HG03097 (cell line): ENCODE results near the gene ADGRG1.

Source experiments
- ATAC-seq: cut with Tn5 transposase; IDR thresholded peaks from one replicate; pipeline ENCODE4 v1.9.1; 2021; ENCODE audit not compliant: unreplicated experiment, low FRiP score

ADGRG1 gene

DNA sequence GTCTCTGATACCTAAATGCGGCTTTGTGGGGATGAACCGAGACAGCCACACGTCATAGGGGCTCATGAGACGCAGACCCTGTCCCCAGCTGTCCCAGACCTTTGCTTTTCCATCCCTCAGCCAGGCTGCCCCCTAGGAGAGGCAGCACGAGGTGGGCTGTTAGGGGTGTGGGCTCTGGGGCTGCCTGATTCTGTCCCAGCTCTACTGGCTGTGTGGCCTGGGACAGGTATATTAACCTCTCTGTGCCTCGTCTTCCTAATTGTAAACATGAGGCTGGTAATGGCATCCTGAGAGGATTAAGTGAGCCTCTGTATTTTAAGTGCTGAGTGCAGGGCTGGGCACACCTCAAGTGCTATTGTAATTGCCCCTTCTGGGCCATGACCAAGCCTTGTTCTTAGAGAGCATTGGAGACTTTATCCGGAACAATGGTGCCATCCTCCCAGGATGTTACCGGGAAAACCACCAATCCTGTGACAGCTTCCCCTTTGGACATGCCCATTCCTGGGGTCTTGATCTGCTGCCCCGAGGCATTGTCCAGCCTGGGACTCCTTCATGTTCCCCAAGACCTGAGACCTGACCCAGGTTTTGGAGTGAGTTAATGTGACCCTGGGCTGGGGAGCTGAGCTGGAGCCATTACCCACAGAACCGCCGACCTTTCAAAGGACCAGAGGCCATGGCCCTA lies 5.1 kb downstream of the ADGRG1 start:
- ATAC-seq: no peak

DNA sequence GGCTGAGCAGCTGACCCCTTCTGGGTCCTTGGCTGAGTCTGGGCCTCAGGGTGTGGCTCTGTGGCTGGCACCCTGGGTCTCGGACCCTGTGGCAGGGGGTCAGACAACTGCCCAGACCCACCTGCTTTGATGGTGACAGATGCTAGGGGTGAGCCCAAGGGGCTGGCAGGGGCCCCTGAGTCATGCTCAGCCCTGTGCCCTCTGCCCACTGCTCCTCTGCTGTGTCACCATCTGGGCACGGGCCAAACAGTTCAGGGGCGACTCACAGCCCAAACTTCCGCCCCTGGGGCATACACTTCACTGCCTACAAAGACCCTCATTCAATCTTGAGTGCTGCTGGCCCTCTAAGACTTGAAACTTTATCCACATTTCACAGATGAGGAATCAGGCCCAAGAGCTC lies 5.7 kb downstream of the ADGRG1 start:
- no peak for ATAC-seq

DNA sequence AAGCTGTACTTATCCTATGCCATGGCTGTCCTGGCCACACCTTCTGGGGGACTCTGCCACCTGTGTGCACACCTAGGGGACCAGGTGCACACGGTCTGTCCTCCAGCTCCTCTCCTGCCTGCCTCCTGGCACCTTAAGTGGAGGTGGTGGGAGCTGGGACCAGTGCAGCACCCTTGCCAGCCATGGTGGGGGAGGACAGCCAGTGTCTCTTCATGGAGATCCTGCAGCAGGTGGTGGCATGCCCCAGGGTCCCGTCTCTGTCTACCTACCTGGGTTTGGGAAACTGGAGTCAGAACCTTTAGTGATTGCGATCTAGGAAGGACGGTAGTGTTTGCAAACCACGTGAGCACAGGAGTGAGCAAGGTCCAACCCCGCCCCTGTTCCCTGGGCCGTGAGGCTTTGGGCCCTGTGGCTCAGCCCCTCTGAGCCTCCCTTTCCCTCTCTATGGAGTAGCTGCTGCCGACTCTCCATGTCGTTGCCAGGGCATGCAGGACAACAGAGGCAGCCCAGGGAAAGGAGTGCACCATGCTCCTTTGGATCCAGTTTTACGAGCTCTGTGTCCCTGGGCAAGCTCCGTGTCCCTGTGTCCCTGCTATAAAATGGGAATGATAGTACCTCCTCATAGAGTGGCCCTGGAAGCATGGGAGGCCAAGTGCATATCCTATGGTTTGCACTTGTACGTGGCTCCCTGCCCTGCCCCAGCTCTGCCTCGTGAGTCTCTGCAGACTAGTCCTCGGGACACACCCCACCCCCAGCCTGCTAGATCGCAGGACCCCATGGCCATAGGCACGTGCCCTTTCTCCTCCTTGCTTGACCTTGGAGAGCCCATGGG lies 7.1 kb downstream of the ADGRG1 start:
- no peak for ATAC-seq

DNA sequence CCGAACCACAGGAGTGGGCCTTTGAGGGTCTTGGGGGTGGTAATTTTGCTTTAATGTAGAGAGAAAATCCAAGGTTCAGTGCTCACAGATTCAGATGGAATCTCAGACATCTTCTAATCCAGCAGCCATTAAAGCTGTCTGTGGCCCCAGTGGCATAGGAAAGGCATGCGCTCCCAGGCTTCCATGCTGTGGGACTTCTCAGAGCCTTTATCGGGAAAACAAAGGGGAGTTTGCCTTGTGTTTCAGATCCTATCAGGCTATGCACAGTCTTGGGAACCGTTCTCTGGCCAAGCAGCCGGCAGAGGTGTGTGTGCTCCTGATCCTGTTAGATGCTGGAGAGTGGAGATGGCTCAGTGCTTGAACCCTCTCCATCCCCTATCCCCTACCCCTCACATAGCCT lies 7.8 kb downstream of the ADGRG1 start:
- no peak for ATAC-seq

DNA sequence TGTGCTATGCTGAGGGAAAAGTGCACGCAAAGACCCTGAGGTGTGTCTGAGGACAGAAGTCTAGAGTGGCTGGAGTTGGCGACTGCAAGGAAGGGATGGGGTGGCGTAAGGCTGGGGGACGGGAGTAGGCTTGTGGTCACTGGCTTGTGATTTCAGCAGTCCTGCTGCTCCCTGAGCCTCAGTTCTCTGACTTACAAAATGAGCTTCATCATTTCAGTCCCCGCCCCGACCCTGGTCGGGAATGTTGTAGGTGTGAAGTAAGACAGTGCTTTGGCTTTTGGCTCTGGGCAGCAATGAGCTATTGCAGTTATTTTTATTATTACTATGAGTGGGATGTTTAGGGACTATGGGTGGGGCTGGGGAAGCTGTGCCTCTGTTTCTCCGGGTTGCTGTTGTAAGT lies 8.6 kb downstream of the ADGRG1 start:
- no peak for ATAC-seq

DNA sequence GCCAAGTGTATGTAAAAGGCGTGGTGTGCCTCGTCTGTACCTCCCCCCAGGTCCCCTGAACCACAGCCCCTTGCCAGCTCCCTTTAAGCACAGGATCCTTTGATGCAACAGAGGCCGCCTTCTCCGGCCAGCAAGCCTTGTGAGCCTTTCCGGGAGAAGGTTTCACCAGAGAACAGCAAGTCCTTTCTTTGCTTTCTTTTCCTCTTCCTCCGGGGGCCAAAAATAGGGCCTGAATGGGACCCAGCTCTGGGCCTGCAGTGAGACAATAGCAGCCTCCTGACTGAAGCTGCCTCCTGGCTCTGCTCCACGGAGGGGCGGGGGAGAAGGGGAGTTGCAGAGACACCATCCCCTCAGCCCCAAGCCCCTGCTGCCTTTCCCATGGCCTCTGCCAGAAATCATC lies 9.0 kb downstream of the ADGRG1 start:
- no peak for ATAC-seq

DNA sequence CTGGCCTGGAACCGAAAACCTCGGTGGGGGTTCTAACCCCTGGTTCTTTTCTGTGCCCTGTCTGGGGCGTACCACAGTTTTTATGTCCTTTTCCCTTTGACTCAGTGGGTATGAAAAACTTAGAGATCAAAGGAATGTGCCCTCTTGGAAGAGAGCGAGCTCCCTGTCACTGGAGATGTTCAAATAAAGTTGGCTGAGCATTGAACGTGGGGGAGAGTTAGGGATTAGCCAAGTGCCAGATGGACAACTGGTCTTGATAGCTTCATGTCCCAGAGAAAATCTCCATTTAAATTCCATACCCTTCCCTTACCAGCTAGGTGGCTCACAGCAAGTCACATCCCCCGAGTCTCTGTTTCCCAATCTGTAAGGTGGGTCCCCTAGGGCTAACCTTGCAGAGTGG lies 9.5 kb downstream of the ADGRG1 start:
- ATAC-seq: no peak

DNA sequence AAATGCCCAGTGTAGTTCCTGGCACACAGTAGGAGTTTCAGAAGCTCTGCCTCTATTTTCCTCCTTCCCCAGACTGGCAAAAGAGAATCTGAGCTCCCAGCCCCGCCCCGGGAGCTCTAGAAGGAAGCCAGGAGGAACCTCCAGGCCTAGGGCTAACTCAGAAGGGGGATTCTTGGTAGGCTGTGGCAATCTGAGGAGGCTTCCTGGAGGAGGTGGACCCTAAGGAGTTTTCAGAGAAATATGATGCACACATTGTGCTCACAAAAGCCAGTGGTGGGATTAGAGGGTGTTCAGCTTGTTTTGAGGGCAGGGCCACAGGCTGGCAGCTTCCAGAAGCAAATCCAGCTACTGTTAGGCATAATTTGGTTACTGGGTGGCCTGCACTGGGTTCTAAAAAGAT lies 10.0 kb downstream of the ADGRG1 start:
- ATAC-seq: no peak

DNA sequence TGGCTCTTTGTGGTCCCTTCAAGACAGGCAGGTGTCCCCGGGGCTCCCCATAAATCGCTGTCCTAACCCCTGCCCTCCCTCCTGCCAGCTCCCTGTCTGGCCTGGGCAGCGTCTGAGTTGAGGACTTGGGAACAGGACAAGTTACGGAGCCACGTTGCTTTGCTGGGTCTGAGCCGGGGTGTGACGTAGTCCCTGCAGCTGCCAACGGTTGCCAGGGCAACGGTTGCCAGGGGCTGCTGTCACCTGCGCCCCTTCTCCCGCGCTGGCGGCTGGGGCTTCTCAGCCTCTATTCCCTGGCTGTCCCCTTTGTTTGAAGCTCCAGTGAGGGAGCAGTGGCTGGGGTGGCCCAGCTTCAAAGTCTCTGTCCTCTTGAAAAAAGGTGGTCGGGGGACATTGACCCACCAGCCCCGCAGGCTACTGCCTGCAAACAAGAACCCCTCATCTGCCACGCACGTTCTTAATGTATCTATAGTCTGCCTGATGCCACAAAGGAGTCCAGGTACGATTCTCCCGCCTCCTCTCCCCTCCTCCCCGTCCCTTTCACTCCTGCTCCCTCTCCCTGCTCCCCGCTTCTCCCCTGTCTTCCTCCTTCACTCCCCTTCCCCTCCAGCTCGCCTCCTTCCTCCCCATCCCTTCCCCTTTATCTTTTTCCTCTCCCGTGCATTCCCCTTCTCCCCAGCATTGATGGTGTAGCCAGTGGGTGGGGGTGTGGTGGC lies 10.9 kb downstream of the ADGRG1 start:
- no peak for ATAC-seq

DNA sequence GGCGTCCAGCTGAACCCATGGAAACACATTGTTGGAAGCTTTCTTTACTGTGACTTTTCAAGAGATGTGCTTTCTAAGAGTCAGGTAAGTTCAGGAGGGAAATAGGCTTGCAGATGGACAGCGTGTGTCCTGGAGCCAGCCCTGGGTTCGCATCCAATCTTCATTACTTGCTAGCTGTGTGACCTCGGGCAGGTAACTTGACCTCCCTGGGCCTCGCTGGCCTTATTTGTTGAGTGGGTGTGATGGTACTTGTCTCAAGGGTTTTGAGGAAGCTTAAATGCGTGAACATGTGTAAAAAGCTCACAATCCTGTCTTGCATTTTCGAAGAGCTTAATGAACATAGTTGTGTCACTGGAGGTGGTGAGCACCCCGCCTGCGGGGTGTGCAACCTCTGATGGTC lies 11.8 kb downstream of the ADGRG1 start:
- ATAC-seq: no peak

DNA sequence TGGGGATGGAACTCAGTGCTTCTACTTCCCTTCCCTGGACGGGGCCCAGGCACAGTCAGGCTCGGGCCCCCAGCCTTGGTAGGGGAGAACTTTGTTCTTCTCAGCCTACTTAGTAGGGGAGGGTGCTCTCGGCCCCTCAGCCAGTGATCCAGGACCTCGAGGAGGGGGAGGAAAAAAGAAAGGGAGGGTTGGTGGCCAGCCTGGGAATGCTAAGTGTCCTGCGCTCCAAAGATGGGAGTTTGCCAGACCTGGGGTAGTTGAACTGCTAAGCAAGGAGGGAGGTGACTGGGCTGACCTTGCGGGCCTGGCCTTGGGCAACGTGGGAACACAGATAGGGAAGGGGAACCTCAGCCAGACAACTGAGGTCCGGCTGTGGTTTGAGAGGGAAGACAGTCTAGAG lies 12.2 kb downstream of the ADGRG1 start:
- ATAC-seq: no peak

DNA sequence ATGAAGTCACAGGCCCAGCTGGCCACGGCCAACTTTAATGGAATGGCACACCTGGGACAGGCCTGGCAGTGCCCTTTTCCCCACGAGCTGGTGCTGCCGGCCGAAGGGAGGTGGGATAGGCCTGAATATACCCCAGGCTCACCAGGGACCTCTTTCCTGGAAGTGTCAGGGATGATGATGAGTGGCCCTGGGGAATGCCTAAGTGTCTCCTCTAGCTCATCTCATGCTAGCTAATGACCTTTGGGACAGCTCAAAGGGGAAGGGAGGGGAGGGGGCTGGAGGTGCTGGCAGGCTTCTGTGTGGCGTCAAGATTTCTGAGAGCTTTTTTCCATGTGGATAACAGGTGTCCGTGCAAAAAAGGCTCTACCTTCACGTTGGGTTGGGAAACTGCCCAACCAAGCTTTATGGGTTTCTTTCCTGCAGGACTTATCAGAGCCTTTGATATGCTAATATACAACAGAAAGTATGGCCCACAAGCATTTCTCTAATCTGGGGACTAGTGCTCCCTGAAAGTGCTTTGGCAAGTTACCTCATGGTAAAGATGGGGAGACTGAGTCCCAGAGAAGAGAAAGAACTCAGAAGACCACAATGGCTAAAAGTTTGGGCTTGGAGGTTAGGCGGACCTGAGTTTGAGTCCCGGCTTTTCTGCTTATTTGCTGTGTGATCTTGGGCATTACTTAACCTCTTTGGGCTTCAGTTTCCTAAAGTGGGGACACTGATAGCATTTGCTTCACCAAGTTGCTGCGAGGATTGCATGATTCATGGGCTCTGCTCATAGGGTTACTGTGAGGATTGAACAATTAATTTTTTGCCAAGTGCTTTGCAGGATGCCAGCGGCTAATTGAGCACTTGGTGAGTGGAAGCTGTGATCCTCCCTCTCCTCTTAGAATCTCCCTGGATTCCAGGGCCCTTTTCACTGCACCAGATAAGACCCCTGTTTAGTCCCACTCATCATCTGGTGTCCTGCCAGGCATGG lies 14.0 kb downstream of the ADGRG1 start:
- no peak for ATAC-seq

DNA sequence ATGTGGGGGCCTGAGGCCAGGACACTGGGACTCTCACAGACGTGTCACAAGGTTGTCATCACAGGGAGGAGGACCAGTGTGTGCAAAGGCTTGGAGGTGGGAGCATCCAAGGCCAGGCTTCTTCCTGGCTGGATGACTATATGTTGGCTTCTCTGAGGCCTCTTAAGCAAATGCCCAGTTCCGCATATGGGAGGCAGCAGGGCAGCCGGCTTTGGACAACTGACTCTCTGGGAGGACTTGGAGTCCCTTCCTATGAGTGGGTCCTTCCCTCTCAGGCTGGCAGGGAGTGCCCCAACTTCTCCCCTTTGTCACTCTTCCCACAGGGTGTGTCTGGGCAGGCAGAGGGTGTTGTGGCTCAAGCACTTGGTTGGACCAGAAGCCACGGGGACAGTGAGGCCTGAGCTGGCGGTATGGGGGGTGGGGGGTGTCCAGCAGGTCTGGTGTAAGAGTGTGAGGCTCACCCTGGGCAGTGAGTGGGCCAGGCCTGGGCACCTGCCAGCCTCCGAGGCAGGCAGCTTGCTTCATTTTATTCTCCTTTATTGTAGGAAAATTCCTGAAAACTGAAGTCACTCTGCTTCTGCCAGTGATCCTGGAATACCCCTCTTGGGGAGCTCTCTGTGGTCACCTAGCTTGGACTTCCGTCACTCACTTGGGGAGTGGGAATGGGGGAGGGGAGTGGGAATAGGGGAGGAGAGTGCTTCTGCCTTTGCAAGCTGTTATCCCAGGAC lies 14.9 kb downstream of the ADGRG1 start:
- no peak for ATAC-seq

DNA sequence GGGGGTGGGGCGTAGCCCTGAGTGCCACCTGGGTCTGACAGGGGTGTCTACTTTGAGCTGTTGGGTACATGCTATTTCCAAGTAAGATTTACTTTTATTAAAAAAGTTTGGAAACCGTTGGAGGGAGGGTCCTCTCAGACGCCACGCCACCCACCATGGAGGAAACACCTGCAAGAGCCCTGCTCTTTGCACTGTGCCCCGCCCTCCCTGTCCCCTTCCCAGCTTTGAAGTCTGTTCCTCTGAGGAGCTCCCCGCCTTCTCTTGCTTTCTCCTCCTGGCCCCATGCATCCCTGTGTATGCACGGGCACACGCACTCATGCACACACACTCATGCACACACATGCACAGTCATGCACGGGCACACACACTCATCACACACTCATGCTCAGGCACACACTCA lies 15.5 kb downstream of the ADGRG1 start:
- ATAC-seq: no peak

DNA sequence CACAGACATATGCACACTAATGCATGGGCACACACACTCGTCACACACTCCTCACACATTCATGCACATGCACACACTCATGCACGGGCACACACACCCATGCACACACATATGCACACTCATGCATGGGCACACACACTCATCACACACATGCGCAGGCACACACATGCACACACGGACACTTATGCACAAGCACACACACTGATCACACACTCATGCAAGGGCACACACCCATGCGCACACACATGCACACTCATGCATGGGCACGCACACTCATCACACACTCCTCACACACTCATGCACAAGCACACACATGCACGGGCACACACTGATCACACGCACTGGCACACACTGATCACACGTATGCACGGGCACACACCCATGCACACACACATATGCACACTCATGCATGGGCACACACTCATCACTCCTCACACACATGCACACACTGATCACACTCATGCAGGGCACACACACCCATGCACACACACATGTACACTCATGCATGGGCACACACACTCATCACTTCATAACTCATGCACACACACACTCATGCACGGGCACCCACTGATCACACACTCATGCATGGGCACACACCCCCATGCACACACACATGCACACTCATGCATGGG lies 16.1 kb downstream of the ADGRG1 start:
- no peak for ATAC-seq

DNA sequence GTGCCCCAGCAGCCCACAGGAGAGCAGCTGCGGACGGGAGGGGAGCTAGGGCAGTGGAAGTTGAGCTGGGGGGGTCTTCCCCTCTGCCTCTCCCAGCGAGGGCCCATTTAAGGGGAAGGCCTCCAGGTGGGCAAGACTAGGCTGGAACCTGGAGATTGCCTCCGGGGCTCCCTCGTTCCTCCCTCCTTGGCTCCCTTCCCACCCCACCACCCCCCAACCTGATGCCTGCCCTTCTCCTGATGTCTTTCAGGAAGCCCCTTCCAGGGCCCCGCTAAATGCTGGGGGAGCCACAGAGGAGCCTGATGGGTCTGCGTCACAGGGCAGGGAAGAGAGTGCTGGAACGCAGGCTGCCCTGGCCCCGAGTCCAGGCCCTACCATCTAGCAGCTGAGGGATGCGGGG lies 16.7 kb downstream of the ADGRG1 start:
- no peak for ATAC-seq

DNA sequence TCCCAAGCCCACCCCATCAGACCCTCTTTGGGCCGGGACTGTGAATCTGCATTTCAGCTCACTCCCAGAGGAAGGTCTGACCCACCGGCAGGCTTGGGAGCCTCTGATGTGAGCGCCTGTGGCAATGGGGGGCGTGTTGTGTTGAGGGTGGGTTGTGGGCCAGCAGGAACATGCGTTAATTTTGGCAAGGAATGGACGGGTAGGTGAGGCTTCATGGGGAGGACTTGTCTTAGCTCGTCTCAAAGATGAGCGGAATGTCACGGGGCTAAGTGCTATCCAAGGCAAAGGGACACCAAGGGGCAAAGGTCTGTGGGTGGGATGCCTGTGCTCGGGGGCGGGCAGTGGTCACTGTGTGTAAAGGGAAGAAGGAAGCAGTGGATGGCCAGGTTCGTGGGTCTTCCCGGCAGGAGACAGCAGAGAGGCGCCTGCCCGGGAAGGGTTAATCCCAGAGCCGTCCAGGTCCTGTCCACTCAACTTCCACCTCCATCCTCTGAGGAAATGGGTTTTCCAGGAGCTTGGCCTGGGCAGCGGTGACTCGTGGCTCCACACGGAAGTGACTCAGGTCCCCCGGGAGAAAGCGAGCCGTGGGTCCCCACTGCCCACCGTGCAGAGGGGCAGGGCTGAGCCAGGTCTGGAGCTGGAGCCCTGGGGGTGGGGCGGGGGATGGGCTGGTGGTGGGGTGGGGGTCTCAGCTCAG lies 17.4 kb downstream of the ADGRG1 start:
- ATAC-seq: no peak

DNA sequence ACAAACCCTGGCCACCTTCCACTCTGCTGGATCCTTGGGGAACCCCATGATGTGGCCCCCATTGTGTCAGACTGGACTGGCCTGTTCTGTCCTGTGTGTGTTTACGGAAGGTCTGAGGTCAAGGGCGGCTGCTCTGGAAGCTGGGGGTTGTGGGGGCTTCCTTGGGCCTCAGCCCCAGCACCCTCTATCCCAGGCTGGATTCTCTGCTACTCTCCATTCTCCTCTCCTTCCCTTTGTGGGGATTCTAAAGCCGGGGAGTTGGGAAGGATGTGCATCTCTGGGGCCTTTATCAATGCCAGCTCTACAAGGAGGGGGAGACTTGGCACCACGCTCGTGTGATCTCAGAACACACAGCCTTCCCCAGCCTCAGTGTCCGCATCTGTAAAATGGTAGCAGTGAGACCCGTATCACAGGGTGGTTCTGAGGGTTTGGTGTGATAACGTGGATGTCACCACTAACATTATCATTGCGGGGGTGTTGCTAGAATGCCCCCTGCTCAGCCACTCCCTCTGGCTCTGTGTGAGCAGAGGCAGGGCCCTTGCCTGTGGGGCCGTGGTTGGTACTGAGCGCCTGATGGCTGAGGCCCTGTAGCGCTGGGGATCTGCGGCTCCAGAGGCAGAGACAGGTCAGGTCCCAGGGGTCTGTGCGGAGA lies 18.1 kb downstream of the ADGRG1 start:
- no peak for ATAC-seq
